NT2/D1 (cell line): ENCODE results near the gene TRIM36.

Experiments
- DNase-seq: peaks from one replicate; pipeline ENCODE4 v3.0.0-alpha.2; 2011; ENCODE audit warnings: low read depth, low spot score
- H3K27me3 ChIP-seq: 2 replicates; pipeline ENCODE4 v1.6.0; 2011; ENCODE audit warnings: mild to moderate bottlenecking; ENCODE audit not compliant: insufficient read length, insufficient read depth
- H3K36me3 ChIP-seq: 2 replicates; pipeline ENCODE4 v1.6.1; 2011; ENCODE audit warnings: mild to moderate bottlenecking, low read length, mixed read lengths; ENCODE audit not compliant: insufficient read depth, insufficient read length
- H3K4me1 ChIP-seq: 2 replicates; pipeline ENCODE4 v1.5.1; 2011; ENCODE audit not compliant: insufficient read depth, insufficient read length
- H3K4me3 ChIP-seq: 2 replicates; pipeline ENCODE4 v1.5.1; 2011; ENCODE audit warnings: low read depth; ENCODE audit not compliant: insufficient read length
- H3K9ac ChIP-seq: 2 replicates; pipeline ENCODE4 v1.6.0; 2011; ENCODE audit warnings: low read depth; ENCODE audit not compliant: insufficient read length
- H3K9me3 ChIP-seq: 2 replicates; pipeline ENCODE4 v1.5.1; 2011; ENCODE audit warnings: mild to moderate bottlenecking, low read length; ENCODE audit not compliant: insufficient read depth
- SUZ12 ChIP-seq: IDR thresholded peaks from 2 replicates; pipeline ENCODE4 v1.6.1; 2011; ENCODE audit not compliant: insufficient read length, insufficient read depth; ENCODE audit errors: extremely low read depth
- YY1 ChIP-seq: IDR thresholded peaks from 2 replicates; pipeline ENCODE4 v1.6.1; 2011; ENCODE audit not compliant: insufficient read length, insufficient read depth
- ZNF274 ChIP-seq: IDR thresholded peaks from 2 replicates; pipeline ENCODE4 v1.6.1; 2011; ENCODE audit warnings: mild to moderate bottlenecking, low read depth, low read length

Gene TRIM36

DNA sequence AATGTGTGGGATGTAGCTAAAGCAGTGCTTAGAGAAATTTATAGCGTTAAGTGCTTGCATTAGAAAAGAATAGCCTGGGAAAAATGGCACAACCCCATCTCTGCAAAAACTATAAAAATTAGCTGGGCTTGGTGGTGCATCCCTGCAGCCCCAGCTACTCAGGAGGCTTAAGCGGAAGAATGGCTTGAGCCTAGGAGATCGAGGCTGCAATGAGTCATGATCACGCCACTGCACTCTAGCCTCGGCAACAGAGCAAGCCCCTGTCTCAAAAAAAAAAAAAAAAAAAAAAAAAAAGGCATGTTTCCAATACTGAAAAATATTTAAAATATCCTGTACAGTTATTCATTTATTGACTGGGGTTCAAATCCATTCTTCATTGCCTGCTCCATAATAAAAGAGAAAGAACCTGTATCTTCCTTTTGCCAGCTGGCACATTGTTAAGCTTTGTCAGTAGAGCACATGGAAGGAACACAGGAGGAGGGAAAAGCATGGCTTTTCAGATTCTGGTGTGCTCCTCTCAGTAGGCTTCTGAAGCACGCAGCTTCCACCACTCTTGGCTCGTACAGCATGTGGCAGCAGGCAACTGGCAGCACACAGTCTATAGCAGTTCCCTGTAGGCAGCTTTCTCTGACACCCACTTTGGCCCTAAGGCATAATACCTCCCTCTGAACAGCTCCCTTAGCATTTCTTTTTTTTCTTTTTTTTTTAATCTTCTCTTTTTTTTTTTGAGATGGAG lies 73.5 kb downstream of the TRIM36 start:
- Histone ChIP-seq H3K9ac (no peak overlapping the region), H3K9me3 (no peaks in the 10 kb centered on the region), H3K4me3 (no peak overlapping the region), H3K4me1 (peaks cover under 1% of the 10 kb centered on the region), H3K36me3 (no peaks in the 10 kb centered on the region), H3K27me3 (no peaks in the 10 kb centered on the region)
- no peak for TF ChIP-seq SUZ12
- no peak for TF ChIP-seq ZNF274
- no peak for TF ChIP-seq YY1
- no peak for DNase-seq

DNA sequence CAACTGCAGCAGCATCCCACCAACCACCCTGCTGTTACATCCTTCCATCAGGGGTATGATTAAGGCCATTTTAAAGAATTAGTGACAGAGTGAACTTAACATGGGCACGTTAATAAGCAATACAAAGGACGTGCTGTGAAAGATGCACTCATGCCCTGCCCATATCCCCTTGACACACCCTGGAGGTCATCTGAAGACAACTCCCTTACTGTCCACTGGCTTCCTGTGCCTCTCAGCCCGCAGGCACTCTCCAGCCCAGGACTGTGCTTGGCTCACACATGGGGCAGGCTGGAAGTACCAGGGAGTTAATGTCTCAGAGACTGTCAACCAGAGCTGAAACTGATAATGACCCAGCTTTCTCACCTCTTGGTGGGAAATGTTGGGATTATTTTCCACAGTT lies 81.8 kb downstream of the TRIM36 start:
- Histone ChIP-seq H3K4me3 (no peak overlapping the region), H3K36me3 (no peaks in the 10 kb centered on the region), H3K9ac (no peak overlapping the region), H3K9me3 (no peaks in the 10 kb centered on the region; the same call in 1 of the 2 replicates), H3K4me1 (peaks cover 2% of the 10 kb centered on the region), H3K27me3 (no peaks in the 10 kb centered on the region)
- no peak for DNase-seq
- TF ChIP-seq YY1 = no peak
- no peak for TF ChIP-seq ZNF274
- TF ChIP-seq SUZ12 = no peak

DNA sequence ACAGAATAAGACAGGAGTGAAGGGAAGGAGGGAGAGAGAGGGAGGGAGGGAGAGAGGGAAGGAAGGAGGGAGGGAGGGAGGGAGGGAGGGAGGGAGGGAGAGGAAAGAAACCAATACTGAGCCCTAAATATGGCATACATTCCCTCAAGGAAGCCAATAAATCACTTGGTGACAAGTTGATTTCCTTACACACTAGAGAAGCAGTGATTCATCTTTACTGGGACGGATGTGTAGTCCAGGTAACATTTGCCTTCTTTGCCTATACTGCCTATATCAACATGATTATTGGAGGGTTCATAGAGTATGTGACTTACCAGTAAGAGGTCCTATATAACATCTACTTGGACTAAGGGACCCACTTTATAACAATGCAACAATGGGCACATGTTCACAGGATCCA lies 83.2 kb downstream of the TRIM36 start:
- no peaks in the 10 kb centered on the region for H3K36me3 ChIP-seq
- no peak for DNase-seq
- no peak for TF ChIP-seq YY1
- TF ChIP-seq ZNF274 = no peak
- no peak for TF ChIP-seq SUZ12
- no peak overlapping the region for H3K4me3 ChIP-seq
- no peaks in the 10 kb centered on the region for H3K27me3 ChIP-seq
- peaks cover 2% of the 10 kb centered on the region for H3K4me1 ChIP-seq
- H3K9me3 ChIP-seq = no peaks in the 10 kb centered on the region; the same call in 1 of the 2 replicates
- H3K9ac ChIP-seq = no peak overlapping the region

DNA sequence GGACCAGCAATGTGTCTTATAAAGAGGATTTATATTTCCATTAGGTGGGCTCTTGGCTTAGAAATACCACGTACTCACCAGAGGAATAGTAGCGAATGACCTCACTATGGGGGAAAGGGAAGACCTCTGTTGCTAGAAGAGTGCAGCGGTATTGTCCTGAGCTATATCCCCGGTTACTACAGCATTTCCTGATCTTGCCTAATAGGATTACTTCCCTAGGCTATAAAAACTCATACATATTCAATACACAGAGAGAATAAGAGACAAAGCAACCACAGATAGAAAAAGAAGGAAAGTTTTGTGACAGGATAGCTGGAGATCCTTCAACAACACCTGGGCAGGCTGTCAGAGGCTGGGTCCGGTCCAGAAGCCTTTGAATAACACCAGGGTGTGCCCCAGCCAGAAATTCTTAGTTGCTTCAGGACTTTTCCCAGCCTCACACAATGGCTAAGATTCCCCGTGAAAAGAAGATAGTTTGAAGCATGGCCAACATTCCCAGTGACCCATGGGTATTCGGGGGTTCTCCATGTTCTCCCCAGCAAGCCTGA lies 85.4 kb downstream of the TRIM36 start:
- DNase-seq = no peak
- H3K4me1 ChIP-seq = no peaks in the 10 kb centered on the region
- H3K9me3 ChIP-seq = no peaks in the 10 kb centered on the region; the same call in 1 of the 2 replicates
- no peaks in the 10 kb centered on the region for H3K36me3 ChIP-seq
- no peaks in the 10 kb centered on the region for H3K27me3 ChIP-seq
- no peak overlapping the region for H3K9ac ChIP-seq
- TF ChIP-seq YY1 = no peak
- TF ChIP-seq SUZ12 = no peak
- TF ChIP-seq ZNF274 = no peak
- H3K4me3 ChIP-seq = no peak overlapping the region

DNA sequence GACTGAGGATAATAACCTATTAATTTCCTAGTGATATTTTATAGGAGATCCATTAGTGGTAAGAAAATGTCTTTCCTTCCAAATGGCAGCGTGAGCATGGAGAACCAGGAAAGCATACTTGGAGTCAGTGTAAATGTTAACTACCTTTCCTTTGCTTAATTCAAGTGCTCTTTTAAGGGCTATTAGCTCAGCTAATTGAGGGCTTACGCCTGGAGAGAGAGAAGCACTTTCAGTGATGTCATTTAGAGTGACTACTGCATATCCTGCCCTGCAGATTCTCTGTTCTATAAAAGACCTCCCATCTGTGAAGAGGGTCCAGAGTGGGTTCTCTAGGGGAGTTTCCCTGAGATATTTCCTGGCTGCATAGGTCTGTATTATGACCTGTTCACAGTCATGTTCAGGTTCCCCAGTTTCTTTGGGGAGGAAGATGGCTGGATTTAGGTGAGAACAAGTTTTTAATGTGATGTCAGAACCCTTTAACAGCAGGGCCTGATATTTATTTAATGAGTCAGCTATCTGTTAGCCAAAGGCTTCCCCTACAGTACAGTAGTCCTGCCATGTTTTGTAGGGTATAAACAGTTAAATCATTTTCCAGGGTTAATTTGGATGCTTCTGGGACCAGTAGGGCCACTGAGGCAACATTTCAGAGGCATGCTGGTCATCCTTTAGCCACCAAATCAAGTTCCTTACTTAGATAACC lies 89.6 kb downstream of the TRIM36 start:
- no peaks in the 10 kb centered on the region for H3K36me3 ChIP-seq
- TF ChIP-seq YY1 (no peak), ZNF274 (no peak), SUZ12 (no peak)
- H3K4me3 ChIP-seq = no peak overlapping the region
- H3K9ac ChIP-seq = no peak overlapping the region
- no peak for DNase-seq
- H3K4me1 ChIP-seq = no peaks in the 10 kb centered on the region
- H3K9me3 ChIP-seq = no peaks in the 10 kb centered on the region; the same call in 1 of the 2 replicates
- H3K27me3 ChIP-seq = no peaks in the 10 kb centered on the region
